GM10266 (cell line): Measurements from ENCODE around the gene ZNF462.

ENCODE experiments used
- DNase-seq: peaks from one replicate; pipeline ENCODE4 v3.0.0; 2012; ENCODE audit errors: extremely low spot score
- TF ChIP-seq, protein P1 (sequence below): IDR thresholded peaks from 2 replicates; pipeline ENCODE4 v1.5.1; 2012; ENCODE audit warnings: mild to moderate bottlenecking, low read depth; ENCODE audit not compliant: control insufficient read depth, insufficient read depth; ENCODE audit errors: missing control alignments

Gene ZNF462

DNA sequence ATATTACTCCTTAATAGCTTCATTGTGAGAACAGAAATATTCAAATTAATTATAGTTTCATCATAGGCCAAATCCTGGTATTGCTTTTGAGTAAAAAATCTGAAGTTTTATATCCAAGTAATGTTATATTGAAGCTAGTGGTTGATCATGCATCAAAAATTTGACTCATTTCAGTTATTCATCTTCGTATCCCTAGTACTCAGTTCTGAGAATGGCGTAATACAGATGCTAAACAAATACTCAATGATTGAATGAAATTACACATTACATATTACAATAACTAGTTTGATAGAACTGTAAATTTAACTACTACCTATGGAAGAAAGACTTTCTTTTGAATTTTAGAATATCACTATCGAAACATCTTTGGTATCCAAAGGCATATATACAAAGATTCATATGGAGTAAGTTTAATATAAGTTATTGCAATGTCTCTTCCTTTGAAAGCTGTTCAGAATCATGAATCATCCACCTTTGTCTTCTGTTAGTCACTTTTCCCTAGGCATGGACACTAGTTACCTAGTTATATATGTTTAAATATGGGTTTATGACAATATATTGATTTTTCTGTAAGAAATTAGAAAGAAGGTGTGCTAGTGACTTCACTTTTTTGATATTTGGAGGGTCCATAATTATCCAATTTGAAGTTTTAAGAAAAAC is 5.0 kb upstream of the ZNF462 start:
- no peak for DNase-seq

DNA sequence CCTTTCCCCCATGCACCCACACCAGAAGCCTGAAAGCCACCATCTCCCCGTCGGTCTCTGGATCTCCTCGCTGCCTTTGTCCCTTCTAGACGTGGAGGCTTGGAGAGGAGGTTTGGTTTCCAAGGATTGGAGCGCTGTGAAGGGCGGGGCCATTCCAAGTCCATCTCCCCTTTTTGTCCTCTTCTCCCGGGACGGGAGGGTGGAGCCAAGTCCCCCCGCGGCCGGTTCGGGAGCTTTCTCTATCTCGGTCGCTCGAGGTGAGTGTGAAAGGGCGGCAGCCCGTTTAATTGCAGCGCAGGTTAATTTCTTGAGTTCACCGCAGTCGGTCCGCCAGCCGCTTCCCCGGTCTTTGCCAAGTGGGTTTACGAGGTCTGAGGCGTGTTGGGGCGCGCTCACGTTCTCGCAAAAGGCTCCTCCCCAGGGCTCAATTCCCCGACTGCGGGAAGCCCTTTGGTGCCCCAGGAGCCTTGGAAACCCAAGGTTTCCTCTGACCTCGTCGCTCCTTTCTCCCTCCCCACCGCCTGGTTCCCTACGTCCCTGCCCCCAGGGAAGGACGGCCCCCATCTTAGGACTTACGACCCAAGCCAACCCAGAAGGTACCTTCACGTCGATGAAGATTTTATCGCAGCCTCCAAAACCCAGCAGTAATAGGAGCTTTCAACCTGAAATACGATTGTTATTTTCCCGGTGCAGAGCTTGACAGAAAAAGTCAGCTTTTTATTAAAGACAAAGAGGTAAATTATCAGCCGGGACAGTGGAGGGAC is 2.8 kb upstream of the ZNF462 start:
- TF ChIP-seq, protein P1, sequence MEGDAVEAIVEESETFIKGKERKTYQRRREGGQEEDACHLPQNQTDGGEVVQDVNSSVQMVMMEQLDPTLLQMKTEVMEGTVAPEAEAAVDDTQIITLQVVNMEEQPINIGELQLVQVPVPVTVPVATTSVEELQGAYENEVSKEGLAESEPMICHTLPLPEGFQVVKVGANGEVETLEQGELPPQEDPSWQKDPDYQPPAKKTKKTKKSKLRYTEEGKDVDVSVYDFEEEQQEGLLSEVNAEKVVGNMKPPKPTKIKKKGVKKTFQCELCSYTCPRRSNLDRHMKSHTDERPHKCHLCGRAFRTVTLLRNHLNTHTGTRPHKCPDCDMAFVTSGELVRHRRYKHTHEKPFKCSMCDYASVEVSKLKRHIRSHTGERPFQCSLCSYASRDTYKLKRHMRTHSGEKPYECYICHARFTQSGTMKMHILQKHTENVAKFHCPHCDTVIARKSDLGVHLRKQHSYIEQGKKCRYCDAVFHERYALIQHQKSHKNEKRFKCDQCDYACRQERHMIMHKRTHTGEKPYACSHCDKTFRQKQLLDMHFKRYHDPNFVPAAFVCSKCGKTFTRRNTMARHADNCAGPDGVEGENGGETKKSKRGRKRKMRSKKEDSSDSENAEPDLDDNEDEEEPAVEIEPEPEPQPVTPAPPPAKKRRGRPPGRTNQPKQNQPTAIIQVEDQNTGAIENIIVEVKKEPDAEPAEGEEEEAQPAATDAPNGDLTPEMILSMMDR, result no peak
- DNase-seq, result no peak

More for the DNA sequence above, 5.0 kb upstream of the ZNF462 start:
- TF ChIP-seq, protein P1, result no peak

DNA sequence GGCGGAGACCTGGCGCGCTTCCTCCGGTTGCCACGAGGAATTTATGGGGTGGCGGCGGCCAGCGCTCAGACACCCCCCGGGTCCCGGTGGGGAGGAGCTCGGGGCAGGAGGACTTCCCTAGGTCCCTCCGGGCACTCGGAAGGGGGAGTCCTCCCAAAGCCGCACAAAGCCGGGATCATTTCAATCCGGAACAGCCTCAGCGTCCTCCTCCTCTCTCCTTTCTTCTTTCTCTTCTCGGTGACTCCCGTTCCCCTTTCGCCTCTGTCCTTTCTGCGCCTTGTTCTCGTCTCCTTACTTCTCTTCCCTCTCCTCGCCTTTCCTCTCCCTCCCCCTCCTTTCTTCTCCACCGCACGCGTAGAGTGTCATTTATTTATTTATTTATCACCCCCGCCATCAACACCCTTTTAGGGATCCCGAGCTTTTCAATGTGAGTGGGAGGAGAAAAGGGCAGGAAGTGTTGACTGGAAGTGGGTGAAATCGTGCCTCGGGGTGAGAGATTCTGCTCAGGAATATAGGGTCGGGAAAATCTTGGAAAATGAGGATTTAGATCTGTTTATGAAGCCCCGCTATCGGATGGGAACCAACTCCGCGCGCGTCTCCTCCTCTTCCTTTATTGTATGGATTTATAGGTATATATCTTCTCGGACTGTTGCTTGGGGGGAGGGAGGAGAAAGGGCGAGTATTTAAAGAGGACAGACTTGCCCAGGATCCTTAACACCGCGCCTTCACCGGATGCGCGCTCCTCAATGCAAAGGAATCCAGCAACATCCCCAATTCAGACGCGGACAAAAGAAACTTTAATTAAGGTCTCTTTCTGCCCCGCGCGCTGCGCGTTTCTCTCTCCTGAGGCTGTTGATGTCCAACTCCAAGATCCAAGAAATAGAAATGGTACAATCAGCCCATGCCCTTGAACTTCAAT is 2.0 kb upstream of the ZNF462 start:
- DNase-seq, result no peak
- TF ChIP-seq, protein P1, result no peak

DNA sequence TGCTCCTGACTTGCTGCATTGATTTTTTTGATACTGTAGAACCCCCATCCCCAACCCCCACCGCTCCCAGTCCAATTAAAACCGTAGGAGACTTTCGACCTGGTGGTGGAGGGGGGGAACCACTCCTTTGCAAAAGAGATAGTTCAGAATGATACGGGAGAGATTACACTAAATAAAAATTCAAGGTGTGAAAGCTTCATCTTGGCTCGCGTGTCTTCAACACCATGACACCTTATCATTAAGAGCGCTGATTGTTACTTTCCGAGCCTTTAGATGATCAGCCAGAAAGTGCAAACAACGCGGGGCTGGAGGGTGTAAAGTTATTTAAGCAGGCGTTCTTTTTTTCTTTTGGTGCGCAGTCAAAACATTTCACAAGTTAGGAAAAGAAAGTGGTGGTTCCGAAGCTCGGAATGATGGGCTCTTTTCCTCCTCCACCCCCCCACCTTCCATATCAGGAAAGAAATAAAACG is 1.3 kb upstream of the ZNF462 start:
- no peak for DNase-seq
- TF ChIP-seq, protein P1, result no peak

DNA sequence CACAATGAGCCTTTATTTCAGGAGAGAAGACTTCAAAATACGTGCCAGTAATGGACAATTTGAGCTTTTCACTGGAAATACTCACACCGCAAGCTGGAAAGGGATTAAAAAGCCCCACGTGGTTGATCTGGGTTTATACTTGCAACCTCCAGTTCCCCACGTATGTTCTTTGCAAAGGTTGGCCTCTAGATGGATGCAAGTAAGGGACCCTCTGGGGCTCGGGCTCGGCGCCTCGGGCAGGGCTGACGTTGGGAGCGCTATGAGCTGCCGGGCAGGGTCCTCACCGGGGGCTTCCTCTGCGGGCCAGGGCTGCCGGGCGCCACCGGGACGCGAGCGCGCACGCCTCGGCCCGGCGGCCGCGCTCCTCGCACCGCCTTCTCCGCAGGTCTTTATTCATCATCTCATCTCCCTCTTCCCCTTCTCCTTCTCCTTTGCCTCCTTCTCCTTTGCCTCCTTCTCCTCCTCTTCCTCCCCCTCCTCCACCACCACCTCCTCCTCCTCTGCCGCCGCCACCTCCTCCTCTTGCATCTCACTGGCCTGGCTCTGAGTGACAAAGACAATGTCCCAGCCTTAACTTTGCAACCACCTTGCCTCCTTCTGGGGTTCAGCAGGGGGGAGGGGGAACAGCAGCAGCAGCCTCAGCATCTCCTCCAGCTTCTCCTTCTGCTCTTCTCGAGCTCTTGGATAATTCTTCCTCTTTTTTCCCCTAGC is 701 bp upstream of the ZNF462 start:
- peak; percentile 27 for DNase-seq

More for the DNA sequence above, 701 bp upstream of the ZNF462 start:
- TF ChIP-seq, protein P1, result no peak
